ENCODE results near the gene RPL13. TPM values are rescaled to one million over a fixed set of nuclear protein-coding genes. Genes with fewer than 3 reads are reported as not detected.

The RPL13 gene
- total and polyA plus RNA-seq, 2 of the 4 experiments (the other 2 are of a cell fraction) = 2,098 to 3,527 TPM

GRCh38 chr16:89546781-89547180 is 13.7 kb upstream of the RPL13 start:
- Histone ChIP-seq H4K8ac (ENCODE audit: low read depth in 2 of 2, low read length in 2 of 2) (no peak overlapping the region), H3K14ac (replicated peaks; ENCODE audit: low read depth, low read length) (no peak overlapping the region), H3K79me1 (ENCODE audit: low read depth in 1 of 2, low read length in 2 of 2) (peaks cover 3 to 28% of the 10 kb centered on the region in 2 experiments; a peak in 2 of 4 replicates), H2AK5ac (ENCODE audit: low read depth, low read length) (no peak overlapping the region), H3K27ac (ENCODE audit: insufficient read depth, low read length) (no peak overlapping the region), H4K91ac (ENCODE audit: insufficient read depth, low read depth, low read length) (no peak overlapping the region), H3K9me3 (ENCODE audit: control insufficient read depth, insufficient read depth, low read length) (no peaks in the 10 kb centered on the region), H3K18ac (ENCODE audit: low read depth, low read length) (no peak overlapping the region), H3K36me3 (ENCODE audit: control insufficient read depth, insufficient read depth, low read length) (peaks cover 58% of the 10 kb centered on the region), H2AFZ (replicated peaks; ENCODE audit: low read length, poor library complexity) (no peak overlapping the region), H3K4me2 (ENCODE audit: low read depth, low read length) (no peak overlapping the region), H3K4ac (ENCODE audit: low read depth, low read length) (no peak overlapping the region), H4K5ac (ENCODE audit: low read depth, low read length) (no peak overlapping the region), H3K9ac (ENCODE audit: low read depth, low read length) (no peak overlapping the region), H2AK9ac (replicated peaks; ENCODE audit: low read depth, low read length, poor library complexity) (no peak overlapping the region), H3K27me3 (ENCODE audit: control insufficient read depth, insufficient read depth, low read length) (no peaks in the 10 kb centered on the region), H4K20me1 (ENCODE audit: insufficient read depth, low read length) (no peaks in the 10 kb centered on the region), H3K4me3 (ENCODE audit: insufficient read depth, low read depth, low read length) (no peak overlapping the region), H3K4me1 (ENCODE audit: control insufficient read depth, insufficient read depth, low read length) (no peaks in the 10 kb centered on the region), H2BK20ac (ENCODE audit: low read depth, low read length) (no peak overlapping the region), H2BK15ac (ENCODE audit: low read depth, low read length) (no peak overlapping the region), H2BK5ac (ENCODE audit: low read depth, low read length, poor library complexity, severe bottlenecking) (no peak overlapping the region), H3K23ac (ENCODE audit: low read depth, low read length) (no peak overlapping the region), H3K9me1 (ENCODE audit: insufficient read depth, low read length) (no peaks in the 10 kb centered on the region), H3K56ac (ENCODE audit: extremely low read depth, insufficient read depth, low read length) (no peak overlapping the region), H2BK120ac (ENCODE audit: low read depth, low read length) (no peak overlapping the region)
- ChIA-PET CTCF (no interaction called here), POLR2A (ENCODE audit: unreplicated experiment) (no interaction called here)
- WGBS, 2 experiments (ENCODE audit: extremely low coverage in 2 of 2, insufficient read length in 1 of 2) = 80% methylated on average over 1 of the region's 19 CpGs; no CpG with 5 or more reads in 1 of the 2 experiments
- intact Hi-C loops (cut with micrococcal nuclease) = no loop called here
- dilution Hi-C loops (cut with HindIII; ENCODE audit: low sequenced_read_pairs, unreplicated experiment) = no loop called here
- in situ Hi-C loops (cut with MboI; ENCODE audit: low sequenced_read_pairs) = no loop called here
- TF ChIP-seq RCOR1 (IDR thresholded peaks at IDR 0.05; ENCODE audit: insufficient replicate concordance, low read length) (no peak), NFE2L2 (IDR thresholded peaks at IDR 0.05; ENCODE audit: low read depth, low read length) (no peak), ELK1 (IDR thresholded peaks at IDR 0.05; ENCODE audit: borderline replicate concordance, low read depth, low read length) (no peak), MAFK (IDR thresholded peaks at IDR 0.05; ENCODE audit: low read depth, low read length) (no peak), CTCF (conservative IDR thresholded peaks at IDR 0.05; ENCODE audit: low read depth, low read length) (no peak), FOS (IDR thresholded peaks at IDR 0.05; ENCODE audit: low read depth, low read length) (no peak), CHD1 (IDR thresholded peaks at IDR 0.05; ENCODE audit: low read depth, low read length) (no peak), MXI1 (IDR thresholded peaks at IDR 0.05; ENCODE audit: borderline replicate concordance, low read depth, low read length) (no peak), RFX5 (IDR thresholded peaks at IDR 0.05; ENCODE audit: low read depth, low read length) (no peak)
- TF ChIP-seq, protein P1, sequence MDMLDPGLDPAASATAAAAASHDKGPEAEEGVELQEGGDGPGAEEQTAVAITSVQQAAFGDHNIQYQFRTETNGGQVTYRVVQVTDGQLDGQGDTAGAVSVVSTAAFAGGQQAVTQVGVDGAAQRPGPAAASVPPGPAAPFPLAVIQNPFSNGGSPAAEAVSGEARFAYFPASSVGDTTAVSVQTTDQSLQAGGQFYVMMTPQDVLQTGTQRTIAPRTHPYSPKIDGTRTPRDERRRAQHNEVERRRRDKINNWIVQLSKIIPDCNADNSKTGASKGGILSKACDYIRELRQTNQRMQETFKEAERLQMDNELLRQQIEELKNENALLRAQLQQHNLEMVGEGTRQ (IDR thresholded peaks at IDR 0.05; ENCODE audit: low read depth, low read length) = no peak
- ATAC-seq (ENCODE audit: low read depth) = no peak
- DNase-seq = no peak
- no TSS peak for BruUV-seq (replicated peaks)

Measured in IMR-90 (cell line).